ENCODE results near the gene TPCN1.

TPCN1 gene

DNA sequence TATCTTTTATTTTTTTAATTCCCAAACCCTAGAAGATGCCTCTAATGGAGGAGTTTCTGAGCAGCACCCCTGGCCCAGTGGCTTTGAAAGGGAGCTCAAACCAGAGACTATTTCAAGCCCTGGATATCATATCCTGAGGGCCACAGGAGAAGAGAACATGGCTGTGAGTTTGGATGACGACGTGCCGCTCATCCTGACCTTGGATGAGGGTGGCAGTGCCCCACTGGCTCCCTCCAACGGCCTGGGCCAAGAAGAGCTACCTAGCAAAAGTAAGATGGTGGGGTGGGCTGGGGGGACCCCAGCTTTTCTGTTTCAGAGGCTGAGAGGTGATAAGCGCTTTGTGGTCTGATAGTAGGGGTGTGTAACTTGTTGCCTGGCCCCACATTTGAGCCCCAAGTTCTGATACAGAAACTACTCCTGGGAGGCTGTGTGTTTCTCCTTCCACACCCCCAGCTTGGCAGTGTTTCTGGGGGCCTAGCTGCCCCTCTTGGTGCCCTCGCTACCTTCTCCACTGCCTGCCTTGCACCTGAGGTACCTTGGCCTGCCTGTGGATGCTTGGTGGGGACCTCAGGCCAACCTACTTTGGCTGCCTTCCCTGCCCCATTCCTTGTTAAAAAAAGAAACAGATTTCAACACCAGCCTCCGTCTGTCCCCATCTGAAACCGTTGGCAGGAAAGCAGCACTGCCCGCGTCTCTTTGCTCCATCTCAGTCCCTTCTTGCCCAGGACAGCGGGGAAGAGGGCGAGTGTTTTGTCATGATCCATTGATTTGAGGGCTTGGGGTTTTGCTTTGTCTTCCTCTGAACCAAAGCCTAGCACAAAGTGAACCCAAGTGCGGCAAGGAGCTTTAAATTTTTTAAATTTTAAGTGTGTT lies 5.7 kb downstream of the TPCN1 start:
- no peak for DNase-seq (ENCODE audit: low spot score)

DNA sequence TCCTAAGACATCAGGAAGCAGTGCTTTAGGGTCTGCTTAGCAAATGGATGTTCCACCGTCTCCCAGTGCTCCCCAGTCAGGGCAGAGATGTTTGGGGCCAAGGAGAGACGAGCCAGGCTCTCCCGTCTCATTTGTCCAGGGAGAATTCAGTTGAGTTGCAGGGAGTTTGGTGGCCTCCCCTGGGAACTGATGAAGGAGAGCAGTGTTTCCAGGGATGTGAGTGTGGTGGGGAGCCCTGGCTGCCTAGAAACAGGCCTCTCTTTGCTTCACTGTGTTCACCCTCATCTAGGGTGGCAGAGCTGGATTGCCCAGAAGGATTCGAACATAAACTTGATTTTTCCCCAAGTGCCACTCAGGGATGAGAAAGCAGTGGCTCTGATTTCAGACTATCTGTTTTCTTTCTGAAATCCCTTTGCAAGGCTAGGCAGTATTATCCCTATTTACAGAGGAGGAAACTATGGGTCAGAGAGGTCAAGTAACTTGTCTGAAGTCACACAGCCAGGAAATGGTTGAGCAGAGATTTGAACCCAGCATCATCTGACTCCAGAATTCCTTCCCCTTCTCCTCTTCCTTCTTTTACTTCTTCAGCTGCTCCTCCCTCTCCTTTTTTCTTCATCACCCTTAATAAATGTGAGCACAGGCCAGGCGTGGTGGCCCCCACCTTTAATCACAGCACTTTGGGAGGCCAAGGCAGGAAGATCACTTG lies 6.6 kb downstream of the TPCN1 start:
- no peak for DNase-seq (ENCODE audit: low spot score)

DNA sequence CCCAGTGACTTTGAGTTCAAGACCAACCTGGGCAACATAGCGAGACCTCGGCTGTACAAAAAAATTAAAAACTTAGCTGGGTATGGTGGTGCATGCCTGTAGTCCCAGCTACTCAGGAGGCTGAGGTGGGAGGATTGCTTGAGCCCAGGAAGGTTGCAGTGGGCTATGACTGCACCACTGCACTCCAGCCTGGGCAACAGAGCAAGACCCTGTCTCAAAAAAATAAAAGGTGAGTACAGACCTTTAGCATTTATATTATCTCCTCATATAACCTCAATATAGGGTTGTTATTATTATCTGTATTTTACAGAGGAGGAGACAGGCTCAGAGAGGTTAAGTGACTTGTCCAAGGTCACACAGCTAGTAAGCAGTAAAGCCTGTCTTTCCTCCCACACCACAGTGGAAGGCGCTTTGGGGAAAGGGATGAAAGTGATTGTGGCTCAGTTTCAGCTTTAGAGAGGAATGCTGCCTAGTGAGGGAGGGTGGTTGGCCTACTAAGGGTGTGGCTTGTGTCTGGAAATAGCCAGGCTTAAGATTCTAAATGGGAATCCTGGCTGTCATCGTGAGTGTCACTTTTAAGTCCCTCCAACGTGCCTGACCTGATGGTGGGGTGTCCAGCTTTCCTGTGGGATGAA lies 7.2 kb downstream of the TPCN1 start:
- DNase-seq (ENCODE audit: low spot score), result no peak

DNA sequence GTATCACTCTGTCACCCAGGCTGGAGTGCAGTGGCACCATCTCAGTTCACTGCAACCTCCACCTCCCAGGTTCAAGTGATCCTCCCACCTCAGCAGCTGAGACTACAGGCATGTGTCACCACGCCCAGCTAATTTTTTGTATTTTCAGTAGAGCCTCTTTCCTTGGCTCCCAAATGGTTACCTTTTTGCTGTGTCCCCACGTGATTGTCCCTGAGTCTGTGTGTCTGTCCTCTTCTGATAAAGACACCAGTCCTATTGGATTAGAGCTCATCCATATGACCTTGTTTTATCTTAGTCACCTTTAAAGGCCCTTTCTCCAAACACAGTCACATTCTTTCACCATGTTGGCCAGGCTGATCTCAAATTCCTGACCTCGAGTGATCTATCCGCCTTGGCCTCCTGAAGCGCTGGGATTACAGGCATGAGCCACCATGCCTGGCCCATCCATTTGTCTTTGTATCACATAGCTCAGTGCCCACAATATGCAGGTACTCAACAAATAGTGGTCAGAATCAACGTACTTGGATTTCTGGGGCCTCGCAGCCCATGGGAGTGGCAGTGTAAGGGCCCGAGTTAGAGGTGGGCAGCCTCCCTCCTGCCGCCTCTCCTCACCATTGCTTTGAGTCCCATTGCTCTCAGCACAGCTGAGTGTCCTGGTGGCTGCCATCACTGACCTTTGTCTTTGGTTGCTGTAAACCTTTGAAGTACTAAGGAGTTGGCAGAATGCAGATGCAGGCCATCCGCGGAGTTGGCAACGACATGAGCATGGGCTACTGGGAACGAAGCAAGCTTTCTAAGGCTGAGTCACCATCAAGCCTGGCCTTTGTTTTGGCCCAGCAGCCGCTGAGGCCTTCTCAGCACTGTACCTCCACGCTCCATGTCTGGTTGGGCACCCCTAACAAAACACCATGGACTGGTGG lies 9.3 kb downstream of the TPCN1 start:
- DNase-seq (ENCODE audit: low spot score), result no peak

DNA sequence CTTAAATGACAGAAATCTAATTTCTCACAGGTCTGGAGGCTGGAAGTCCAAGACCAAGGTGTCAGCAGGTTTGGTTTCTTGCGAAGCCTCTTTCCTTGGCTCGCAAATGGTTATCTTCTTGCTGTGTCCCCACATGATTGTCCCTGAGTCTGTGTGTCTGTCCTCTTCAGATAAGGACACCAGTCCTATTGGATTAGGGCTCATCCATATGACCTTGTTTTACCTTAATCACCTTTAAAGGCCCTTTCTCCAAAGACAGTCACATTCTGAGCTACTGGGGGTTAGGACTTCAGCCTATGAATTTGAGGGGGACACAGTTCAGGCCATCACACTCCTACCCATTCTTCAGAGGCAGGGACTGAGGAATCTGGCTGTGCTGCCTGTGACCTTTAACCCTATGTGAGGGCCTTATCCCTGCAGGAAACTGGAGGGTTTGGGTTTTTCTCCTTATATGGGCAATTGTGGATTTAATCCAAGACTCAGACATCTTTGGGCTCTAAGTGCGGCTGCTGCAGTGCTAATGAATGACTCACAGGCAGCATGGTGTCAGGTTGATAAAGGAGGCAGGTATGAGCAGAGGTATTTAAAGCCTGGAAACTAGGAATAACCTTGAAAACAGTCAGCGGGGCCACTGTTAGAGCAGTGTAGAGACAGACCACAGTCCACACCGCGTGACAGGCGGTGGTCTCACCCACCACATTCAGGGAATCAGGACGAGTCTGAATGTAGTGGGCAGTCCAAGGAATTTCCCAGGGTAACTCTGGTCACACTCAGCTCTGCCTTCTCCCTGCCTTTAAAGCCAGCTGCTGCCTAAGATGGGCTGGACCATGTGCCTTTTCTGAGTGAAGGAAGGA lies 10.2 kb downstream of the TPCN1 start:
- DNase-seq (ENCODE audit: low spot score), result peak; percentile 43

GRCh38 chr12:113232089-113232839 lies 11.0 kb downstream of the TPCN1 start:
- no peak for DNase-seq (ENCODE audit: low spot score)

GRCh38 chr12:113232840-113233585 lies 11.7 kb downstream of the TPCN1 start:
- DNase-seq (ENCODE audit: low spot score), result peak; percentile 84

DNA sequence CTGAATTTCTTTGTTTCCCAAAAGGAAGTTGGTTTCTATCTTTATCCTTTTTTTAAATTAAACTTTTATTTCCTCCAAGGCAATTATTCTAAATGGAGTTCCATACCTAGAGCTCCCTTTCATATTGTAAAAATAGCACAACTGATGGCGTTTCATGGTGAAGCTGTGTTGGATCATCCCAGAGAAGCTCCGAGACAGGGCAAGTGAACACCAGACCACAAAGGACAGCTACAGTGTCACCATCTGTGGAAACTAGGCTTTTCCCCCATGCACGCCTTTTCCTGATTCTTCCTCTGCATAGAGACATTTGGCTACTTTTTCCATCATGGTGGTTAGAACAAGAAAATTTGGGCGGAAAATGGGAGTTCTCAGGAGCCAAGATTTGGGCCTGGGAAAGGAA lies 12.7 kb downstream of the TPCN1 start:
- DNase-seq (ENCODE audit: low spot score), result no peak

DNA sequence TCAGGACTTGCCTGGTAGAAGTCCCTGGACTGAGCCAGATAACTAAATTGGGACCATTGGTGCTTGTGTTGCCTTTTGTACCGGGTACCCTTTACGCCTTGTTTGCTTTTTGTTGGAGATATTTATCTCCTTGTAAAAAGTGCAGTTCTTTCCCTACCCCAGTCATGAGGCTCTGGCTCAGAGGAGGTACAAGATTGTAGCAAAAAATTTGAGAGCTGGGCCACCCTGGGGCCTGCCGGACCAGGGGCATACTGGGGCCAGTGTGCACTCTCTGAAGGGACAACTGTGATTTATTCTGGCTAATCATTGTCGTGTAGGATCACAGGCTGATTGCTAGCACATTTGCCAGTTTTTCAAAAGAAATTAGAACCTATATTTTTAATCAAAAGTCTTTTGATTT lies 13.2 kb downstream of the TPCN1 start:
- DNase-seq (ENCODE audit: low spot score), result no peak

- DNase-seq (ENCODE audit: low spot score), result no peak
These were observed 14.7 kb downstream of the TPCN1 start for GRCh38 chr12:113235976-113236375.

DNA sequence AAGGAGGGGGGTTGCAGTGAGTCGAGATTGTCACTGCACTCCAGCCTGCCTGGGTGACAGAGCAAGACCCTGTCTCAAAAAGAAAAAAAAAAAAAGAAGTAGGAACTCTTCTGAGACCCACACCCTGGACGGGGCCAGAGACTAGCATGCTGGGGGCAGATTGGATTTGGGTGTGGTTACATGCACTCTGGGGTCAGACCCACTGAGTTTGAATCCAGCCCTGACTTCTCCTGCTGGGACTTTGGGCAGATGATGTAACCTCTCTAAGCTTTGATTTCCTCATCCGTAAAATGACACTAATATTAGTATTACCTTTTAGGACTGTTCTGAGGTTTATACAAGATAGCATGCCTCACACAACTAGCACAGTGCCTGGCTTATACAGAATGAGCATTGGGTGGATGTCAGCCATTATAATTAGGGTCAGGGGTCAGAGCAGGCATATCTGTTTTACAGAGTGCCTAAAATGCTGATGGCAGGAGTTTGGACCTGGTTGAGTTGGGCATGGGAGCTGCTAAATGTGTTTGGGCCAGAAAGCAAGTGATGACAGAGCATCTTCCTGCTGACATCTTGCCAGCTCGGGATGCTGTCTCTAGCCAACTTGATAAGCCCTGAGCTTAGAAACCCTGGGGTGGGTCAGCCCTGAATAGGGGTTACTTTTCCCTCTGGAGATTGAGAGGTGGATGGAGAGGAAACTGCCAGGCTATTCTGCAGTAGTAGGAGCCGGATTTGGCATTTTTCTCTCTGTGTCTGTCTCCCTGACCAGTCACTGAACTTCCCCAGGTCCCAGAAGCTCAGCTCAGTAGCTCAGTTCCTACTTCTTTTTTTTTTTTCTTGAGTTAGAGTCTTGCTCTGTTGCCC lies 15.5 kb downstream of the TPCN1 start:
- no peak for DNase-seq (ENCODE audit: low spot score)

DNA sequence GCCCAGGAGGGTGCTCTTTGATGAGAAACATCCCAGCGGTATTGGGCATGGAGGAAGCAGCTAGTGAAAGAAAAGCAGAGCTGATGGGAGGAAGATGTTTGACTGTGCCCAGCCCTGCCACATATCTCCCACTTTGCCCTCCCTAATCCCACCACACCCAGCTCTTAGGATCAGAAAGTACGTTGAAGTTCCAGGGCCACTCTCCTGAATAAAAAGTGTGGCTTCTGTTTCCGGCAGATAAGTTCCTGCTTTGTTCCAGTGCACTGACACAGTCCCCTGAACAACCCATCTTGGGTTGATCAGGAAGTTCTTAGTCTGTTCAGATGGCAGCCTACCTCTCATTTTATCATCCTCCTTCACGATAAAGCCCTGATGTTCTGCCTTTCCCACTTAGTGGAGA lies 16.5 kb downstream of the TPCN1 start:
- DNase-seq (ENCODE audit: low spot score), result no peak

GRCh38 chr12:113238309-113238708 lies 17.0 kb downstream of the TPCN1 start:
- DNase-seq (ENCODE audit: low spot score), result no peak

DNA sequence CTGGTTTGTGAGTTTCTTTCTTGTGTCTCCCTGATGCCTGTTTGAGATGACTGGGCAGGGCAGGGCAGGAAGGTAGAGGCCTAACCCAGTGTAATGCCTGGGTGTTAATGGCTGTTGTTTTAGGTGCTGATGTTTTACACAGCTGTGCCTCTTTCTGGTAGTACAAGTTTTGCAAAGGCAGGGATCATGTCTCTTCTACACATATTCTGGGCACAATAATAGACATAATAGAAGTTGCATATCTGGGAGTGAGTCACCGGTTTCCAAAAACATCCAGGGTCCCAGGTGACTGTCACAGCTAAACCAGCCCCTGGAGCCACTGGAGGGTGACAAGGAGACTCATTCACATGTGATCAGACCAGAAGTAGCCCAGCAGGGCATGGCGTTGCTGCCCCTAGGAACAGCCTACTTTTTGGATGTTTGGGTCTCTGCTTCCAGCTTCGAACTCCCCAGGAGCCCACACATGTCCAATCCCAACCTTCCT lies 18.1 kb downstream of the TPCN1 start:
- no peak for DNase-seq (ENCODE audit: low spot score)

GRCh38 chr12:113239811-113240331 lies 18.6 kb downstream of the TPCN1 start:
- DNase-seq (ENCODE audit: low spot score), result no peak

GRCh38 chr12:113240395-113240794 lies 19.1 kb downstream of the TPCN1 start:
- no peak for DNase-seq (ENCODE audit: low spot score)

DNA sequence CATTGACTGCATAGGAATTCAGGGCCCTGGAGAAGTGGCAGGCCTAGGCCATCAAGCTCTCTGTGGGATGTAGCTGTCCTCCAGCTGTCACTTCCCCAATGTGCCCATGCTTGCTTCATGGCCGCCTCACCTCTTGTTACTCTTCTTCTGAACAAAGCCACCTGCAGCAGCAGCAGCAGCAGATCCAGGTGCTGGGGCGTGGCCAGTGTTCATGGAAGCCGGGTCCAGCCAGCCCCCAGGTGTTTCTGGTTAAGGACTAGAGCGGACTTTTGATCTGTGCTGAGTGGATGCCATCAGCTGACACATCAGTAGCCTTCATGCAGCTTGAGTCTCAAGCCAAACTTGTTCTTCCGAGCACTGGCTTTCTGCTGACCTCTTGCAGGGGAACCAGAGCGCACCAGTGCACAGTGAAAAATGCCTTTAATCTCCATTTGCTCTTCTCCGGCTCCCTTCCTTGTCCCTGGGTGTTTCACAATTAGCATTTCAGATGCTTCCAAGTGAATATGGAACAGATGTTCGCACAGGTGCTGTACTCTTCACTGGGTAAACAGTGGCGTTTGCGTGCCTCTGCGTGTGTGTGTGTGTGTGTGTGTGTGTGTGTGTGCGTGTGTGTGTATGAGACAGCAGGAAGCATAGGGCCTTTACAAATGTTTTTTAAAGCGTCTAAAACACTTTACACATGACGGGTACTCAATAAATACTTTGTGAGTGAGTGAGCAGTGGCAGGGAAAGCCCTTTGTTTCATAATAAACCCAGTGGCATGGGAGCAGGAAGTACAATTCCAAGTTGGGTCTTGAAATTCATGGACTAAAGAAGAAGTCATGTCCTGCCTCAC lies 20.1 kb downstream of the TPCN1 start:
- no peak for DNase-seq (ENCODE audit: low spot score)

Data from iPS-NIHi11 (cell line).